Sigmoid colon (tissue), 4 donors: Measurements from ENCODE around the gene RUNX2.

Experiments
- POLR2A ChIP-seq, 2 donors: fragments of 450-650 bp; IDR thresholded peaks; one replicate each; pipeline ENCODE4 v1.6.1; 2016; ENCODE audit warnings: antibody characterized with exemption in 2 of 2, mild to moderate bottlenecking in 2 of 2, moderate library complexity in 2 of 2
- POLR2AphosphoS5 ChIP-seq, 4 donors: sonication (generic); formaldehyde crosslinking; IDR thresholded peaks; one replicate each; pipeline ENCODE4 v1.6.1; 2017; ENCODE audit warnings: antibody characterized with exemption in 4 of 4

DNA sequence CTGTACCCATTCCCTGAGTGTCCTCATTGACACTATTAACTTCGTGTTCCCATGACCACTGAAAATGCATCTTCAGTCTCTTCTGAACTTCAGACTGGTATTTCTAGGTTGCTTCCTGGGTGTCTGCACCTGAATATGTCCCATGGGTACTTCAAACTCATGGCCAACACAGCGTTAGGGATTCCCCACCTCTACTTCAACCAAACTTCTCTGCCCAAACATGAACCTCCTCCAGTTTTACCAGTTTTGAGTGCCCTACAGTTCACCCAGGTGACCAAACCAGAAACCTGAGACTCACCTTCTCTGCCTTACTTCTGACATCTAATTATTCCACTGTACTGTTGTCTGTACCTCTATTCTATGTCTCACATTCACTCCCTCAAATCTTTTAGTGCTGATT, 149.1 kb downstream of the RUNX2 start:
- TF ChIP-seq POLR2AphosphoS5 (IDR thresholded peaks at IDR 0.05) = no peak
- TF ChIP-seq POLR2A (IDR thresholded peaks at IDR 0.05) = no peak
